Measurements from ENCODE around the gene MAST4.

DNA sequence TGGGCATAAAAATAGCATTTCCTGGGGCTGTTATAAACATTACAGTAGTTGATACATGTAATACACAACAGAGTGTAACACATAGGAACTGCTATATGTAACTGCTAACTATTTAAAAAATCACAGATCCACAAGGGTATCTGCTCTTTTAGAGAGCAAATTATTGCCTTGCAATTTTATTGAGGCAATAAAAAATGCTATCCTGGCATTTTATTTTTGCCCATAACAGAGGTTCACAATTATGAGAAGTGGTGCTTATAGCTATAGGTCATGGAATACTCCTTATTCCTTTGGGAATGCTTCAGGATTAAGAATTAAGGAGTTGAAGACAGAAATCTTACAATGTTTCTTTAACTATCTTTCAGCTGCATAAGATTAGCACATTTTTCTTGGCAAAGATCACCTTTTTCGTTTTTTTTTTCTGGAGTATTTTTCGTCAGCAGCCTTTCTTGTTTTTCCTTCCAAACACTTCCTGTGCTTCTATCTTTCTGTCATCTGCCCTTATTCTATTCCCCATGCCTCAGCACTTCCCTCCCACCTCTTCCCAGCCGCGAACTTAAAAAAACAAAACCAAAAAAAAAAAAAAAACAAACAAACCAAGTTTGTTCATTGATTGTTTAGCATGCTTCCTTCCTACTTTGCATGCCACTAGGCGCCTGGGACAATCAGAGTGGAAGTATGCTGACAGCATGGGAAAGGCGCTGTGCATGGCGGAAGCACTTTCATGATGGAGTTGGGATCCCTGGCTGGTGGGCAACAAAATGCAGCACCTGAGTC, 264.2 kb downstream of the MAST4 start:
- TF ChIP-seq, protein P1, sequence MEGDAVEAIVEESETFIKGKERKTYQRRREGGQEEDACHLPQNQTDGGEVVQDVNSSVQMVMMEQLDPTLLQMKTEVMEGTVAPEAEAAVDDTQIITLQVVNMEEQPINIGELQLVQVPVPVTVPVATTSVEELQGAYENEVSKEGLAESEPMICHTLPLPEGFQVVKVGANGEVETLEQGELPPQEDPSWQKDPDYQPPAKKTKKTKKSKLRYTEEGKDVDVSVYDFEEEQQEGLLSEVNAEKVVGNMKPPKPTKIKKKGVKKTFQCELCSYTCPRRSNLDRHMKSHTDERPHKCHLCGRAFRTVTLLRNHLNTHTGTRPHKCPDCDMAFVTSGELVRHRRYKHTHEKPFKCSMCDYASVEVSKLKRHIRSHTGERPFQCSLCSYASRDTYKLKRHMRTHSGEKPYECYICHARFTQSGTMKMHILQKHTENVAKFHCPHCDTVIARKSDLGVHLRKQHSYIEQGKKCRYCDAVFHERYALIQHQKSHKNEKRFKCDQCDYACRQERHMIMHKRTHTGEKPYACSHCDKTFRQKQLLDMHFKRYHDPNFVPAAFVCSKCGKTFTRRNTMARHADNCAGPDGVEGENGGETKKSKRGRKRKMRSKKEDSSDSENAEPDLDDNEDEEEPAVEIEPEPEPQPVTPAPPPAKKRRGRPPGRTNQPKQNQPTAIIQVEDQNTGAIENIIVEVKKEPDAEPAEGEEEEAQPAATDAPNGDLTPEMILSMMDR (IDR thresholded peaks at IDR 0.05; ENCODE audit: low read depth, low read length, missing input control), result no peak
- TF ChIP-seq, protein P2, sequence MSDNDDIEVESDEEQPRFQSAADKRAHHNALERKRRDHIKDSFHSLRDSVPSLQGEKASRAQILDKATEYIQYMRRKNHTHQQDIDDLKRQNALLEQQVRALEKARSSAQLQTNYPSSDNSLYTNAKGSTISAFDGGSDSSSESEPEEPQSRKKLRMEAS (IDR thresholded peaks at IDR 0.05), result no peak

All from liver (tissue), 2 donors.